Heart right ventricle (tissue), 16 donors: Measurements from ENCODE around the gene NR4A3. TPM values are rescaled to one million over a fixed set of nuclear protein-coding genes. Genes with fewer than 3 reads are reported as not detected.

Experiments
- ATAC-seq, 8 donors: fragments of 200-7000 bp; cut with Tn5 transposase; one replicate each; pipeline ENCODE4 v1.9.1; 2020; ENCODE audit warnings: mild to moderate bottlenecking in 8 of 8, moderate library complexity in 8 of 8, moderate number of reproducible peaks in 1 of 8
- DNase-seq, 2 donors: peaks; one replicate each; pipeline ENCODE4 v3.0.0-alpha.2; 2020
- H3K27ac ChIP-seq, 10 donors: fragments of 200-600 bp; sonication (generic) in 2 of 10; one replicate each; pipeline versions ENCODE4 v1.5.0 to v1.8.0; 2020 to 2022; ENCODE audit warnings: mild to moderate bottlenecking in 3 of 10
- H3K27me3 ChIP-seq, 7 donors: fragments of 200-600 bp; one replicate each; pipeline ENCODE4 v1.8.0; 2021 to 2022; ENCODE audit warnings: mild to moderate bottlenecking in 2 of 7
- H3K36me3 ChIP-seq, 9 donors: fragments of 200-600 bp; sonication (generic) in 1 of 9; one replicate each; pipeline versions ENCODE4 v1.5.0 to v1.8.0; 2020 to 2022; ENCODE audit warnings: mild to moderate bottlenecking in 2 of 9
- H3K4me1 ChIP-seq, 9 donors: fragments of 200-600 bp; sonication (generic) in 1 of 9; one replicate each; pipeline versions ENCODE4 v1.5.0 to v1.8.0; 2020 to 2022; ENCODE audit warnings: mild to moderate bottlenecking in 4 of 9
- H3K4me3 ChIP-seq, 10 donors: fragments of 200-600 bp; sonication (generic) in 2 of 10; one replicate each; pipeline versions ENCODE4 v1.5.0 to v1.8.0; 2020 to 2022; ENCODE audit warnings: mild to moderate bottlenecking in 7 of 10, moderate library complexity in 2 of 10
- H3K9me3 ChIP-seq, 11 donors: fragments of 200-600 bp in 10 of 11; sonication (generic) in 2 of 11; one replicate each; pipeline versions ENCODE4 v1.5.0 to v1.8.0; 2013 to 2022; ENCODE audit warnings: mild to moderate bottlenecking in 2 of 11, control low read depth in 1 of 11, moderate library complexity in 1 of 11
- WGBS, 2 donors: extraction: QIAGEN DNeasy Blood & Tissue Kit; methylation state at CpG; one replicate each; pipeline ENCODE4 v1.1.7; 2013; ENCODE audit warnings: inconsistent platforms in 1 of 2; 5-methylcytosine and 5-hydroxymethylcytosine counted together
- intact Hi-C, 10 donors: fragments of 100-400 bp; cut with DNase I; formaldehyde crosslinking; loops; one replicate each; pipeline versions ENCODE4 v1.11.1 to v1.14.2; 2022
- polyA plus RNA-seq, 2 donors: library from polyadenylated mRNA; stranded (reverse); fragments of 200-250 nt; gene quantifications; one replicate each; pipeline ENCODE4 v1.2.3, GENCODE V29; 2013
- total RNA-seq, 10 donors: library from RNA; stranded (reverse); fragmentation: NEBNext Ultra II Directional in 3 of 10; extraction: Animal tissue kit (Norgen Biotek cat#: 25700) in 3 of 10; gene quantifications; one replicate each; pipeline versions ENCODE4 v1.2.1 to v1.2.4, GENCODE V29; 2021 to 2023
- TF ChIP-seq, protein P1 (sequence below), 9 donors: fragments of 200-600 bp; sonication (generic) in 2 of 9; IDR thresholded peaks; one replicate each; pipeline versions ENCODE4 v1.5.0 to v1.8.0; 2021 to 2022; ENCODE audit warnings: antibody characterized with exemption in 9 of 9, mild to moderate bottlenecking in 5 of 9, moderate library complexity in 1 of 9
- donor health status: Arrhythmogenic right ventricular cardiomyopathy.
- donor health status: ischemic (EF 13 %, LVEDD 7.1; RV severe dilation, severe dysfunction).
- donor health status: healthy with polysubstance abuse.
- donor health status: DM: no; HTN: yes; CAD: no.
- donor health status: DM: no; HTN: no; CAD: no.
- donor health status: ischemic (EF 25% LVEDD 6.9; RV normal size, moderate dysfunction).
- donor health status: ischemic (EF 25% LVEDD 5.7; RV mildly dilated, moderate dysfunction).
- donor health status: healthy.
- donor health status: DM: yes; HTN: yes; CAD: no.
- donor health status: Ischemic cardiomyopathy.
- donor health status: ischemic (EF 35%, LVEDD 5.7; RV mildly dilated, moderate dysfunction).
- donor health status: nonischemic (EF 11% LVEDD 7.7; RV severe dilation, severe dysfunction).
- donor health status: DM: yes; HTN: yes; CAD: no.
- donor health status: PGD.
- donor health status: ischemic (EF 29% LVEDD 5.4; RV normal size, mild dysfunction).
- donor health status: nonischemic (EF 23%, LVEDD 6.1; RV moderate dilation, normal function).

NR4A3 gene
- total and polyA plus RNA-seq, 12 donors = 2.6 to 148 (median 11.6) TPM

- no peaks in the 10 kb centered on the region for H3K27me3 ChIP-seq
- peaks cover 0 to 12% (median 0%) of the 10 kb centered on the region in 9 donors for H3K4me1 ChIP-seq
- peaks cover 0 to 14% (median 0%) of the 10 kb centered on the region in 9 donors for H3K36me3 ChIP-seq
- WGBS, 2 donors = 53% methylated on average over 2 of the region's 2 CpGs
- DNase-seq (no peak), ATAC-seq (peak in 6 of 8 donors; percentile 19 to 66 (median 52))
- H3K4me3 ChIP-seq = no peak overlapping the region
- H3K9me3 ChIP-seq = no peaks in the 10 kb centered on the region
- TF ChIP-seq, protein P1, sequence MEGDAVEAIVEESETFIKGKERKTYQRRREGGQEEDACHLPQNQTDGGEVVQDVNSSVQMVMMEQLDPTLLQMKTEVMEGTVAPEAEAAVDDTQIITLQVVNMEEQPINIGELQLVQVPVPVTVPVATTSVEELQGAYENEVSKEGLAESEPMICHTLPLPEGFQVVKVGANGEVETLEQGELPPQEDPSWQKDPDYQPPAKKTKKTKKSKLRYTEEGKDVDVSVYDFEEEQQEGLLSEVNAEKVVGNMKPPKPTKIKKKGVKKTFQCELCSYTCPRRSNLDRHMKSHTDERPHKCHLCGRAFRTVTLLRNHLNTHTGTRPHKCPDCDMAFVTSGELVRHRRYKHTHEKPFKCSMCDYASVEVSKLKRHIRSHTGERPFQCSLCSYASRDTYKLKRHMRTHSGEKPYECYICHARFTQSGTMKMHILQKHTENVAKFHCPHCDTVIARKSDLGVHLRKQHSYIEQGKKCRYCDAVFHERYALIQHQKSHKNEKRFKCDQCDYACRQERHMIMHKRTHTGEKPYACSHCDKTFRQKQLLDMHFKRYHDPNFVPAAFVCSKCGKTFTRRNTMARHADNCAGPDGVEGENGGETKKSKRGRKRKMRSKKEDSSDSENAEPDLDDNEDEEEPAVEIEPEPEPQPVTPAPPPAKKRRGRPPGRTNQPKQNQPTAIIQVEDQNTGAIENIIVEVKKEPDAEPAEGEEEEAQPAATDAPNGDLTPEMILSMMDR (IDR thresholded peaks at IDR 0.05) = no peak
- H3K27ac ChIP-seq = peak overlapping the region in 4 of 10 donors; percentile 4 to 39 (median 14)
- intact Hi-C loops = no loop called here
These were observed 44.7 kb downstream of the NR4A3 start for GRCh38 chr9:99866398-99866797.

- no peak for ATAC-seq
- H3K4me3 ChIP-seq = no peak overlapping the region
- TF ChIP-seq, protein P1 (IDR thresholded peaks at IDR 0.05) = no peak
- WGBS, 2 donors = 70 to 94% methylated on average over 3 of the region's 3 CpGs
- intact Hi-C loops = no loop called here
- H3K36me3 ChIP-seq = peaks cover 0 to 14% (median 0%) of the 10 kb centered on the region in 9 donors
- peaks cover 0 to 12% (median 0%) of the 10 kb centered on the region in 9 donors for H3K4me1 ChIP-seq
- no peaks in the 10 kb centered on the region for H3K9me3 ChIP-seq
- DNase-seq = no peak
- H3K27me3 ChIP-seq = no peaks in the 10 kb centered on the region
- H3K27ac ChIP-seq = no peak overlapping the region
These were observed 45.9 kb downstream of the NR4A3 start for GRCh38 chr9:99867536-99867935.

GRCh38 chr9:99867968-99868367 is 46.3 kb downstream of the NR4A3 start:
- Histone ChIP-seq H3K9me3 (no peaks in the 10 kb centered on the region), H3K27ac (no peak overlapping the region), H3K36me3 (peaks cover 0 to 14% (median 0%) of the 10 kb centered on the region in 9 donors), H3K4me3 (no peak overlapping the region), H3K27me3 (no peaks in the 10 kb centered on the region), H3K4me1 (peaks cover 0 to 12% (median 0%) of the 10 kb centered on the region in 9 donors)
- ATAC-seq (no peak), DNase-seq (no peak)
- intact Hi-C loops = no loop called here
- TF ChIP-seq, protein P1 (IDR thresholded peaks at IDR 0.05) = no peak

DNA sequence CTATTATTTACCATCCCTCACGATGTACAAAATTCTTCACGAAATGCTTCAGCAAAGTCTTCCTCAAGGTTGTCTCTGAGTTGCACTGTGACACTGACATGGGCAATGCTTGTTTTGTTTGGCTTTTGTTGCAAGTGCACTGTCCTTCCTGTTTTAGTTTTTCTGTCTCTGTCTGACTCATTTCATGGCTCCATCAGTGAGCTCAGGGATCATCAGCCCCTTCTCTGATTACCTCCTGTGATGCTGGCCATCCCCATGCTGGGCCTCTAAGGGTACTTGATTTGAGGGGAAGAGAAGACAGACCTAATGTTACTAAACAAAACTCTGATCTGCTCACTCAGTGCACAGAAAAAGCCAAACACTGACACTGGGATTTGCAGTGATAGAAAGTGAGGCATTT is 47.2 kb downstream of the NR4A3 start:
- intact Hi-C loops = no loop called here
- no peak overlapping the region for H3K27ac ChIP-seq
- 88 to 90% methylated on average over 2 of the region's 2 CpGs for WGBS, 2 donors
- ATAC-seq (no peak), DNase-seq (no peak)
- H3K36me3 ChIP-seq = peaks cover 0 to 10% (median 0%) of the 10 kb centered on the region in 9 donors
- no peaks in the 10 kb centered on the region for H3K27me3 ChIP-seq
- H3K4me1 ChIP-seq = peaks cover 0 to 12% (median 0%) of the 10 kb centered on the region in 9 donors
- TF ChIP-seq, protein P1 (IDR thresholded peaks at IDR 0.05) = no peak
- H3K9me3 ChIP-seq = no peaks in the 10 kb centered on the region
- H3K4me3 ChIP-seq = no peak overlapping the region
